IPS-NIHi7 (cell line): ENCODE results near the gene PIGQ.
A peak's percentile ranks its signal among the peaks of the same experiment; 100 is the strongest.

Experiments
- DNase-seq: peaks from one replicate; pipeline ENCODE4 v3.0.0; 2012; ENCODE audit warnings: mixed read lengths; ENCODE audit errors: extremely low spot score

Gene PIGQ

DNA sequence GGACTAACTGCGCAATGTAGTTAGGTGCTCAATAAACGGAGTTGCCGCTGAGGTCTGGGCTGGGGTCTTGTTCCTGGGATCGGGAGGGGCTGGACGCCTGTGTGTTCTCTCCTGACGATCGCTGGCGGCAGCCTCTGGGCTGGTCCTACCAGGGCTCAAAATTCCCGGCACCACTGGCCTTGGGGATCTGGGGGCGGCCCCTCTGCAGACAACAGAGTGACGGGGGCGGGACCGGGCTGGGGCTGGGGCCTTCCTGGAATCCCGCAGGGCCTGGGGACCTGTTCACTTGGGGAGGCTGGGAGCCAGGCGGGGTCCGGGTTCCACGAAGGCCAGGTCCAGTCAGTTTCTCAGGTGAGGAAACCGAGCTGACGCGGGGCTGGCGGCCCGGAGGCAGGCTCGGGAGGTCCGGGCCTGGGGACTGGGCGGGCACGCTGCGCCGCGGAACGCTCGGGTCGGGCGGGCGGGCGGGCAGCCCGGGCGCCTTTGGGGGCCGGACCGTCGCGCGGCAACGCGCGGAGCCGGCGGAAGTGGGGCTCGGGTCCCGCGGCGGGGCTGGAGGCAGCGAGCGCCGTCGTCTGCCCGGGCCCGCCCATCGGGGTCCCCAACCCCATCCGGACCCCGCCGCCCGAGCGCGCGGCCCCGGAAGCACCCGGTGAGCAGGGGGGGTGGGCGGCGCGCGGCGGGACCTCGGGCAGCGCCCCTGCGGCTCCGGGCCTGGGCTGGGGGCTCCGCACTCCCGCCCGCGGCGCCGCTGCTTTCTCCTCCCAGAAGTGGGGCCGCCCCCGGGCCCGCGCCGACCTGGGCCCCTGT is at the start of gene PIGQ:
TSS of gene PIGQ (plus strand) at position 524 of the 810 bp plus-strand sequence. CDS start 4,107 bp downstream, outside the sequence.
- peak; percentile 88 for DNase-seq

DNA sequence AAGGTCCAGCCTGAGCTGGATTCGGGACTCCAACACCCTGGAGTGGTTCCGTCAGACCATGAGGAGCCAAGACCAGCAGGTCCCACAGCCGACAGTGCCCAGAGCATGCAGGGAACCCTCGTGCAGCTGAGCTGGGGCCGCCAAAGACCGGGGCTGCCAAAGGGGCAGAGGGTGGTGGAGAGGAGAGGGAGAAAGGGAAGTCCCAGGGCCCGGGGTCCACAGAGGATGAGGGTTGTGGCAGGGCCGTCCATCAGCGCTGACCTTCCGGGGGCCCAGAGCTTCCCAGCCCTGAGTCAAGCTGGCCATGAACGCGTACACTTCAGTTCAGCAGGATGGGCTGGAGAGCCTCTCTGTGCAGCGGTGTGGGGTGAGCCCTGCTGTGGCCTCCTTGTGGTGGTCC is 48.9 kb upstream of the PIGQ start:
- no peak for DNase-seq

- DNase-seq = peak; percentile 86
Observed at GRCh38 chr16:521381-522210, 48.2 kb upstream of the PIGQ start.

GRCh38 chr16:522320-523096 is 47.3 kb upstream of the PIGQ start:
- DNase-seq = no peak

DNA sequence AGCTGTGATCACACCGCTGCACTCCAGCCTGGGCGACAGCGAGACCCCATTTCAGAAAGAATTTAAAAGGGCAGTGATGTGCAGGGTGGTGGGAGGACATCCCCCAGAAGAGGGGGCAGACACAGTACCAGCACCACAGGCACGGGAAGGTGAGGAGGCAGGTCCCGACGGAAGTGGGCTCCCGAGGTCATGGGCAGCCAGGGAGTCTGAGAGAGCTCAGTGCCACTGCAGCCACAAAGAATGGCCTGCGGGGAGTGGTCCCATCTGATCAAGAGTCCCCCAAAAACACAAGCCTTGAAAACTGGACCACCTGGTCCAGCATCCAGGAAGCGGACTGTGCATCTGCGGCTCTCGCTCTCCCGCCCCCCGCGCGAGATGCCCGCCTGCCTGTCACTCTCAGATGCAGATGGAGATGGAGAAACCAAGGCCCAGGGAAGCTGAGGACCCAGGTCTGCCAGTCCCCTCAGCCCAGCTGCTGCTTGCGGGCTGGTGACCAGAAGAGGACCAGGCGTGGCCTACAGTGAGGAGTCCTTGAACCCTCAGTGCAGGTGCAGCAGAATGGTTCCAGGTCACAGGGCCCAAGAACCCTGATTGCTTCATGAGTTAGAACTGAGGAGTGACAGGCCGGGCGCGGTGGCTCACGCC is 46.5 kb upstream of the PIGQ start:
- no peak for DNase-seq

DNA sequence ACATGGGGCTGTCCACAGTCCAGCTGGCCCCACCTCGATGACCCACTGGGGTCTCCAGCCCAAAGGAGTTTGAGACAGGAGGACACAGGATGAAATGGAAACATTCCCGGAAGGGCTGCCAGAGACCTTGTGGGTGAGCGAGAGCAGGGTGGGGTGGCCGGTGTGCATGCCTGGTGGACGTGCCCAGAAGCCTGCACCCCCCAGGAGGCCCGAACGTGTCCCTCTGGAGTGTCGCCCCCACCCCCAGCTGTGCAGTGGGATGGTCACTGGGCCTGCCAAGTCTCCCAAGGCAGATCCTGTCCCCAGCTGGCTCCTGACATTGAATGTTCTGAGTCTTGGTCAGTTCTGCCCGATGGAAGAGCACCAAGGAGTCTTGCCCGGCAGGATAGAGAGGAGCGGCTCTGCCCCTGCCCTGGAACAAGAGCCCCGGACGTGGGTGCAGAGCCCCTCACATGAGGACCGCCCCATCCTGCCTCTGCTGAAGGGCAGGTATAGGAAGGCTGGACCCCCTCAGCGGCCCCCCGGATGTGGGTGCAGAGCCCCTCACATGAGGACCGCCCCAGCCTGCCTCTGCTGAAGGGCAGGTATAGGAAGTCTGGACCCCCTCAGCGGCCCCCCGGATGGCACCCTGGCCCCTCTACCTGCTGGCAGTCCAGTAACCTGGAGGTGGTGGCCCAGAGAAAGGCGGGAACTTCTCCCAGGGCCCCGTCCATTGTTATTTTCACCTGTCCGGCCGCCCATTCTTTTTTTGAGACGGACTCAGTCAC is 45.3 kb upstream of the PIGQ start:
- no peak for DNase-seq

GRCh38 chr16:525123-525519 is 44.6 kb upstream of the PIGQ start:
- no peak for DNase-seq

- no peak for DNase-seq
Observed at GRCh38 chr16:525520-526180, 44.1 kb upstream of the PIGQ start.

DNA sequence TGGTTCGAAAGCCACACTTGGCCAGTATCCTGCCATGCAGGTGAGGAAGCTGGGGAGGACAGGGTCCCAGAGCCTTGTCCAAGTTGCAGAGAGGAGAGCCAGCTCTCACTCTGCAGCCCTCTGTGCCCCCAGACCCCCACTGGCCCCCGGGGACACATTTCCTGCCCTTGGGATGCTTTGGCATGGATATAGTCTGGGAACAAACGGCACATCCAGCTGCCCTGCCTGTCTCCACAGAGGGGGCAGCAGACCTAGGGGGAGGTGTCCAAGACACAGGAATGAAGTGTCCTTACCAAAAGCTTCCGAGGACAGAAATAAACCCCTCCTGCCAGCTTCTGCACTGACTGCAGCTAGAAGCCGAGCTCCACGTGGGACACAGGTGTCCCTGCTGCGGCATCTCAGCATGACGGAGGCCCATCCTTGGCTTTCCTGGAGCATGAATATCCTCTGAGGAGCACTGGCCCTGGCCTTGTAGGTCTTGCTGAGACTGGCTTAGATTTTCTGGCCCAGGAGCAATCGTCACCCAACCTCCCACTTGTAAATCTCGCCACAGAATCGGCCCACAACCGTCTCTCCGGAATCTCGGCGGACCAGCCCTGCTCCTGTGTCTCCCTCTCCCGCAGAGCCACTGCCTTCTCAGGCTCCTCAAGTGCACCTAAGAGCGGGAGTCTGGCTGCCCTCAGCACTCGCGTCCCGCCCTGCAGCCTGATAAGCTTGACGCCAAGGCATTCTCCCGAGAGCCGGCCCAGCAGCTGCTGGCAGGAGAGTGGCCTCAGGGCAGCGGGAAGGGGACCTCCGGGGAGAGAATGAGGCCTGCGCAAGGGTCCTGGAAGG is 43.4 kb upstream of the PIGQ start:
- DNase-seq = peak; percentile 58

- peak; percentile 90 for DNase-seq
Observed at GRCh38 chr16:527015-527903, 42.5 kb upstream of the PIGQ start, which contains the start of gene CAPN15. Gene CAPN15, plus strand, starts transcription at chr16:527712. Its CDS starts 19,127 bp downstream, at chr16:546839.

DNA sequence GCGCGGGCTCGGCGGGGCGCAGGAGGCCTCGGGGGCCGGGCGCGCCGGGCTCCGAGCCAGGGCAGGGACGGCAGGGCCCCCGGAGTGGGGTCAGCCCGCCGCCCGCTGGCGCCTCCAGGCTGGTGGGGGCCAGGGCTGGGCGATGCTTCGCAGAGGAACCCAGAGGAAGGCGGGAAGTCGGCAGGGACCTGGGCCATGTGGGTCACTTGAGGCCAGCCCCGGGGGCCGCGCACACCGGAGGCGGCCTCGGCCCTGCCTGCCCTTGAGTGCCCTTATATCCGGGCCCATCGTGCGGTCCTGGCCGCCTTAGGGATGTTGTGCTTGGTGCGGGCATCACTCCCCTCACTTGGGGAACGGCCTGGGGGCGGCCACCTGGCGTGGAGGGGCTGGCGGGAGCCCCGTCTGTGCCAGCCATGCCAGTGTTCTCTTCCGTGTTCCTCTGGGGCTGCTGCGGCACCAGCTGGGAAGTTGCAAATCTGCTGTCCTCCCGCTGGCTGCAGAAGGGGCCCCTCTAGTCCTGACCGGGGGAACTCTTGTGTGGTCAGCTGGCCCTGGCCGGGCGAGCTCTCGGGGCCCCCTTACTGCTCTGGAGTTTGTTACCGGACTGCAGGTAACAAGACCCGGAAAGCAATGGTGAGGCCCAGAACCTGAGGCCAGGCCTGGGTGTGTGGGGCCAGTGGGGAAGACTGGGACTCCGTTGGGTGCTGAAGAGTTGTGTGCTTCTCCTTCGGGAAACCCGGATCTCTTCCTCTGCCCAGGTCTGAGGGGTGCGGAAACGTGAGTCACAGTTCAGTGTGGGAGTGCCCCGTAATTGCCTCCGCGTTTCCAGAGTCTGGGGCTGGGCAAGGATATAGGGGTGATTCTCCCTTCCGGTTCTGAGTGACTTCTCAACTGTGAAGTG is 41.4 kb upstream of the PIGQ start:
- no peak for DNase-seq

DNA sequence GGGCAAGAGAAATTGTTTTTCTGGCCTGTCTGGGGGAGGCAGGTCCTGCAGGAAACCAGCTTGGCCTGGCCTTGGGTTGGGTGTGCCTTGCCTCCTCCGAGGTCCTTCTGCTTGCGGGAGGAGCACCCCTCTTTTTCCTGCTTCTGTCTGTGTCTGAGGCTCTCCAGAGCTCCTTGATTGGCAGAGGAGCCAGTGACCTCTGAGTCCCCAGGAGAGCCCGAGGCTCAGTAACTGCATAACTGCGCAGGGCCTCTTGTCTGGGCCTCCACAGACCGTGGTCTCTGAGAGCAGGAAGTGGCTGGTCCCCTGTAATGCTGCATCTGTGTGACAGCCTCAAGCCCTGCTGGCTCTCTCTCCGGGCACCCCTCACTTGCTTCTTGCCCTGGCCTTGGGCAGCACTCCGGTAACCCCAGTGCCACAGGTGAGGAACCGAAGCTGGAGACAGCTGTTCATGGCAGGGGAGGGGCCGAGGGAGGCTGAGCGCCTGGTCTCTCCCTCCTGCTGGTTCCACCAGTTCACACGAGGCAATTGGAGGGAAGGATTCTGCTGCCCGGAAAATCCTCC is 40.7 kb upstream of the PIGQ start:
- no peak for DNase-seq

DNA sequence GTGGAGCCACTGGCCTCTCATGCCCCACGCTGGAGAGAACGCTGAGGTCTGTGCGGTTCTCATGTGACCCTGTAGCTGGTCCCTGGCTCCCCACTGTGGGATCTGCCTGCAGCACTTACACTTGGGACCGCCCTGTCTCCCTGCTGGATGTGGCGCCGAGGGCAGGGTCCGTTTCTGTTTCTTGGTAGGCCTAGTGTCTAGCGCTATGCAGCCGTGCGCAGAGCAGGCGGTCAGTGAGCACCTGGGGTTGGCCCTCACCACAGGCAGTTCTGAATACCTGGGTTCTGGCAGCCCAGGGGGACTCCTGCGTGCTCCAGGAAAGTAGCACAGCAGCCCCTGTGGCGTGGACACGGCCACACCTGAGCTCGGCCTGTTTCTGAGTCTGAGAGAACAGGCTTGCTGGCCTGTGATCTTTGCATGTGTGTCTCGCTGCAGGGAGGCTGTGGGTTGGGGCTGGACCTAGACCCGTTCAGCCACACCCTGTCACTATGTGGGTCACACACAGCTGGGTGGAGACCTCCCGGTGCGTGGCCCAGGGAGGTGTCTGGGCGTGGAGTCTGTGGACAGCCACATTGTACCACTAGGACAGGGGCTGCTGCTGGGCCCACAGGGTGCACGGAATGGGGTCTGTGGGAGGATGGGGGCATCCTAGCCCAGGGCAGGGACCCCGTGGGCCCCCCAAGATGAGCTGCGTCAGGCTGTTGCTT is 39.5 kb upstream of the PIGQ start:
- DNase-seq = no peak

GRCh38 chr16:531494-532125 is 38.2 kb upstream of the PIGQ start:
- no peak for DNase-seq

GRCh38 chr16:533391-534123 is 36.2 kb upstream of the PIGQ start:
- peak; percentile 64 for DNase-seq
